Thyroid gland (tissue), 4 donors: Measurements from ENCODE around the gene ZNF358. TPM values are rescaled to one million over a fixed set of nuclear protein-coding genes. Genes with fewer than 3 reads are reported as not detected.

Source experiments
- DNase-seq, 2 donors: peaks; one replicate each; pipeline ENCODE4 v3.0.0-alpha.2; 2019
- H3K27ac ChIP-seq, 3 donors: fragments of 200-600 bp; sonication (generic); 1 replicate in 2 of 3; 2 replicates in 1 of 3; pipeline ENCODE4 v1.5.1; 2016 to 2019; ENCODE audit warnings: mild to moderate bottlenecking in 1 of 3, moderate library complexity in 1 of 3
- H3K27me3 ChIP-seq: fragments of 200-600 bp; sonication (generic); one replicate; pipeline ENCODE4 v1.5.1; 2019
- H3K36me3 ChIP-seq, 2 donors: fragments of 200-600 bp; sonication (generic); one replicate each; pipeline ENCODE4 v1.5.1; 2016 to 2019
- H3K4me1 ChIP-seq, 2 donors: fragments of 200-600 bp; sonication (generic); one replicate each; pipeline ENCODE4 v1.5.1; 2017 to 2019
- H3K4me3 ChIP-seq, 3 donors: fragments of 200-600 bp; sonication (generic); replicated peaks in 1 of 3; 1 replicate in 2 of 3; 2 replicates in 1 of 3; pipeline ENCODE4 v1.5.1; 2016; ENCODE audit warnings: mild to moderate bottlenecking in 1 of 3
- H3K9me3 ChIP-seq: fragments of 200-600 bp; sonication (generic); one replicate; pipeline ENCODE4 v1.5.1; 2017
- POLR2A ChIP-seq, 2 donors: fragments of 450-650 bp; IDR thresholded peaks; one replicate each; pipeline ENCODE4 v1.6.1; 2017; ENCODE audit warnings: antibody characterized with exemption in 2 of 2, mild to moderate bottlenecking in 2 of 2, moderate library complexity in 1 of 2
- WGBS, 2 donors: methylation state at CpG; one replicate each; pipeline ENCODE4 v1.1.5; 2017; 5-methylcytosine and 5-hydroxymethylcytosine counted together
- intact Hi-C: fragments of 100-400 bp; cut with DNase I; formaldehyde crosslinking; loops from one replicate; pipeline ENCODE4 v1.15.1; 2023
- total RNA-seq, 4 donors: library from RNA; depleted of rRNA; stranded (reverse); fragments of >200 nt; gene quantifications; one replicate each; pipeline ENCODE4 v1.2.3, GENCODE V29; 2016
- TF ChIP-seq, protein P1 (sequence below), 6 experiments: fragments of 200-600 bp in 3 of 6; fragments of 450-650 bp in 3 of 6; sonication (generic) in 3 of 6; IDR thresholded peaks; one replicate each; pipeline ENCODE4 v1.5.1; 2016 to 2019; ENCODE audit warnings: antibody characterized with exemption in 6 of 6, mild to moderate bottlenecking in 2 of 6, inconsistent platforms in 1 of 6, moderate library complexity in 1 of 6

Gene ZNF358
- total RNA-seq, 4 donors from 2014 or later: 57.6 to 102 (median 69.5) TPM

DNA sequence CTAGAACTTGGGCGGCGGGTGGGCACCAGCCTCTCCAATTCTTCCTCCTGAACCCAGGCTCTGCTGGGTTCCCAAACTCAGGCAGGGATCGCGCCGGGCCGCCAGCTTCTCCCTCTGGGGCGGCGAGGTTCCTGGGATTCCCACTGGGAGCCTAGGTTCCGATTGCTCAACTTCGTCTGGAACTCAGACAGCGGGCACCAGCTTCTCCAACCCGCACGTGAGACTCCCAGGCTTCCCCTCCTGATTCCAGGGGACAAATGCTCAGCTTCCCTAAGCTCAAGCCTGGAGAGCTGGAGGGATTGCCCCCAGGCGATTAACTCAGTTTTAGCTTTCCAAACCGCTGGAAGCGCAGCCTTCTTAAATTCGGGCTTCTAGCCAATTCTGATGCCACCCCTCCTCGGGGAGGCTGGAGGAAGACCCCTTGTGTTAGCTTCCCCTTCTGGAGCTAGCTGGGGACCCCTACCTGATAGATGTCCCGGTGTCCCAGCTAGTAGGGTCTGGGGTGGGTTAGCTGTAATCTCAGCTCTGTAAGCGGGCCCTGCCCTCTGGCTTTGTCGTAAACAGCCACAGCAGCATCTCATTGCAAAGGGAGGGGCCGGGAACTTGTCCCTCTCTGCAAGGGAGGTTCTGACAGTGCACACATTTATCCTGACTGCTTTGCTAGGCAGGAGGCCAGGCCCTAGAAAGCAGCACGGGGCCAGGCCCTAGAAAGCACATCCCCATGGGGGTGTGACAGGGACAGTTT is 7.2 kb downstream of the ZNF358 start:
- Histone ChIP-seq H3K36me3 (peaks cover 8 to 11% of the 10 kb centered on the region in 2 donors), H3K27ac (no peak overlapping the region)
- intact Hi-C loops: no loop called here

DNA sequence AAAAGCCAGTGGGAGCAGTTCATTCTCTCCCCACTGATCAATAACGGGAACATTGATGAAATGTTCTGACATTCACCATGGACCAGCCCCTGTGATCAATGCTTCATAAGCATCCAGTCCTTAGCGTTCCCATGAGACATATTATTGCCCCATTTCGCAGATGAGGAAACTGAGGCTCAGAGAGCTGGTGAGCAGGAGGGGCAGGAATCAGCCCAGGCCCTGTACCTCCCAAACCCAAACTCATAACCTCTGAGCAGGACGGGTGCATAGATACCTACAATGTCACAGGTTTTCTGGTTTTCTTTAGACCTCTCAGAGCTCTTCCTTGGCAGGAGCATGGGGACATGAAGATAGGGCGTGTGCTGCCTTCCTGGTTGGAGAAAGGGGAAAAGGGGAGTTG is 8.6 kb downstream of the ZNF358 start:
- Histone ChIP-seq H3K36me3 (peaks cover 9 to 10% of the 10 kb centered on the region in 2 donors), H3K9me3 (no peaks in the 10 kb centered on the region), H3K27ac (no peak overlapping the region), H3K4me3 (no peak overlapping the region), H3K27me3 (no peaks in the 10 kb centered on the region), H3K4me1 (peaks cover 11 to 19% of the 10 kb centered on the region in 2 donors)
- intact Hi-C loops: no loop called here
- no peak for TF ChIP-seq POLR2A (IDR thresholded peaks at IDR 0.05)
- TF ChIP-seq, protein P1, sequence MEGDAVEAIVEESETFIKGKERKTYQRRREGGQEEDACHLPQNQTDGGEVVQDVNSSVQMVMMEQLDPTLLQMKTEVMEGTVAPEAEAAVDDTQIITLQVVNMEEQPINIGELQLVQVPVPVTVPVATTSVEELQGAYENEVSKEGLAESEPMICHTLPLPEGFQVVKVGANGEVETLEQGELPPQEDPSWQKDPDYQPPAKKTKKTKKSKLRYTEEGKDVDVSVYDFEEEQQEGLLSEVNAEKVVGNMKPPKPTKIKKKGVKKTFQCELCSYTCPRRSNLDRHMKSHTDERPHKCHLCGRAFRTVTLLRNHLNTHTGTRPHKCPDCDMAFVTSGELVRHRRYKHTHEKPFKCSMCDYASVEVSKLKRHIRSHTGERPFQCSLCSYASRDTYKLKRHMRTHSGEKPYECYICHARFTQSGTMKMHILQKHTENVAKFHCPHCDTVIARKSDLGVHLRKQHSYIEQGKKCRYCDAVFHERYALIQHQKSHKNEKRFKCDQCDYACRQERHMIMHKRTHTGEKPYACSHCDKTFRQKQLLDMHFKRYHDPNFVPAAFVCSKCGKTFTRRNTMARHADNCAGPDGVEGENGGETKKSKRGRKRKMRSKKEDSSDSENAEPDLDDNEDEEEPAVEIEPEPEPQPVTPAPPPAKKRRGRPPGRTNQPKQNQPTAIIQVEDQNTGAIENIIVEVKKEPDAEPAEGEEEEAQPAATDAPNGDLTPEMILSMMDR (IDR thresholded peaks at IDR 0.05): no peak
- WGBS, 2 donors: 92 to 99% methylated on average over 5 of the region's 5 CpGs
- DNase-seq: no peak

More for the DNA sequence above, 7.2 kb downstream of the ZNF358 start:
- Histone ChIP-seq H3K4me1 (peaks cover 11 to 19% of the 10 kb centered on the region in 2 donors), H3K9me3 (no peaks in the 10 kb centered on the region), H3K27me3 (no peaks in the 10 kb centered on the region), H3K4me3 (peak overlapping the region; percentile 23 to 77 (median 66))
- TF ChIP-seq, protein P1 (IDR thresholded peaks at IDR 0.05): no peak
- no peak for TF ChIP-seq POLR2A (IDR thresholded peaks at IDR 0.05)
- no peak for DNase-seq
- WGBS, 2 donors: 11 to 40% methylated on average over 1 to 20 of the region's 23 CpGs

DNA sequence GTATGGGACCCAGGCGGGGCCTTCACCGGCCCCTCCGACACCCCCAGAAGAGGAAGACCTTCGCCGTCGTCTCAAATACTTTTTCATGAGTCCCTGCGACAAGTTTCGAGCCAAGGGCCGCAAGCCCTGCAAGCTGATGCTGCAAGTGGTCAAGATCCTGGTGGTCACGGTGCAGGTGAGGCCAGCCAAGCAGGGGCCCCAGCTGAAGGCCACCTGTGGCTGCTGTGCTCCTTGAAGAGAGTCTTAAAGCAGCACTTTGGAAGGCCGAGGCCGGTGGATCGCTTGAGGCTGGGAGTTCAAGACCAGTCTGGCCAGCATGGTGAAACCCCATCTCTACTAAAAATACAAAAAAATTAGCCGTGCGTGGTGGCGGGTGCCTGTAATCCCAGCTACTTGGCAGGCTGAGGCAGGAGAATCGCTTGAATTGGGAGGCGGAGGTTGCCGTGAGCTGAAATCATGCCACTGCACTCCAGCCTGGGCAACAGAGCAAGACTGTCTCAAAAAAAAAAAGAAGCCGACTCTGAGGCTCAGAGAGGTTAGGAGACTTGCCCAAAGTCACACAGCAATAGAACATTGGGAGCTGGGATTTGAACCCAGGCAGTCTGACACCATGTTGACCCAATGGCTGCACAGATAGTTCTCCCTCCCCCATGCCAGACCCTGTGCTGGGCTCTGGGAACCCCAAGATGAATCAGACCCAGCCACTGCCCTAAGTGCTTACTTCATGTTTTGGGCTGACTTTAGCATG is 9.3 kb downstream of the ZNF358 start:
- Histone ChIP-seq H3K4me3 (no peak overlapping the region), H3K4me1 (peaks cover 11 to 19% of the 10 kb centered on the region in 2 donors), H3K27me3 (no peaks in the 10 kb centered on the region), H3K9me3 (no peaks in the 10 kb centered on the region), H3K27ac (no peak overlapping the region), H3K36me3 (peaks cover 2 to 4% of the 10 kb centered on the region in 2 donors)
- TF ChIP-seq, protein P1 (IDR thresholded peaks at IDR 0.05): no peak
- TF ChIP-seq POLR2A (IDR thresholded peaks at IDR 0.05): no peak
- WGBS, 2 donors: 93 to 96% methylated on average over 13 to 20 of the region's 20 CpGs
- intact Hi-C loops: no loop called here
- no peak for DNase-seq

DNA sequence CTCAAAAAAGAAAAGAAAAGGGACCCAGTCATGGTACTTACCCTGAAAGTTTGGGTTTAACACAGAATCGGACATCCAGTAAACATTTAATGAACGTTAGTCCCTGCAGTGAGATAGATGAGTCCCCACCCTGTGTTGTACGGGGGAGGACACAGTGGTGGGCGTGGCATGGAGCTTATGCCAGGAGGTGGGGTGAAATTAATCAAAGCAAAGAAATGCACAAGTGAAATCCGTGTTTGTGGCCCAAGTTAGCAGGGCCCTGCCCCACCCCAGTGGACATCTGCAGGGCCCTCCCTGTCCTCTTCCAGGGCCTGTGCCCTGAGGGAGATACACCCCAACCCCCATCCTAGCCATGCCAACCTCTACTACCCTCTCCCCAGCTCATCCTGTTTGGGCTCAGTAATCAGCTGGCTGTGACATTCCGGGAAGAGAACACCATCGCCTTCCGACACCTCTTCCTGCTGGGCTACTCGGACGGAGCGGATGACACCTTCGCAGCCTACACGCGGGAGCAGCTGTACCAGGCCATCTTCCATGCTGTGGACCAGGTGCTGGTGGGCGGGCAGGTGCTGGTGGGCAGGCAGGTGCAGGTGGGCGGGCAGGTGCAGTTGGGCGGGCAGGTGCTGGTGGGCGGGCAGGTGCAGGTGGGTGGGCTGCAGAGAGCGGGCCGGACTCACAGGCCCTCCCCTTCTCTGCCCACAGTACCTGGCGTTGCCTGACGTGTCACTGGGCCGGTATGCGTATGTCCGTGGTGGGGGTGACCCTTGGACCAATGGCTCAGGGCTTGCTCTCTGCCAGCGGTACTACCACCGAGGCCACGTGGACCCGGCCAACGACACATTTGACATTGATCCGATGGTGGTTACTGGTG is 10.4 kb downstream of the ZNF358 start:
- no peak for TF ChIP-seq POLR2A (IDR thresholded peaks at IDR 0.05)
- TF ChIP-seq, protein P1 (IDR thresholded peaks at IDR 0.05): no peak
- peaks cover 0 to 2% of the 10 kb centered on the region in 2 donors for H3K36me3 ChIP-seq
- H3K4me1 ChIP-seq: peaks cover 11 to 19% of the 10 kb centered on the region in 2 donors
- no peaks in the 10 kb centered on the region for H3K9me3 ChIP-seq
- no peak overlapping the region for H3K4me3 ChIP-seq
- H3K27ac ChIP-seq: no peak overlapping the region
- 89 to 94% methylated on average over 17 to 30 of the region's 31 CpGs for WGBS, 2 donors
- no peak for DNase-seq
- intact Hi-C loops: no loop called here
- H3K27me3 ChIP-seq: no peaks in the 10 kb centered on the region
